ENCODE results near the gene ARVCF. TPM values are rescaled to one million over a fixed set of nuclear protein-coding genes. Genes with fewer than 3 reads are reported as not detected.

Gene ARVCF
- total and polyA plus RNA-seq, 9 of the 15 experiments (the other 6 are each of a cell fraction or from before 2014, with no cell fraction given), result 0.03 to 97.4 (median 15.6) TPM

DNA sequence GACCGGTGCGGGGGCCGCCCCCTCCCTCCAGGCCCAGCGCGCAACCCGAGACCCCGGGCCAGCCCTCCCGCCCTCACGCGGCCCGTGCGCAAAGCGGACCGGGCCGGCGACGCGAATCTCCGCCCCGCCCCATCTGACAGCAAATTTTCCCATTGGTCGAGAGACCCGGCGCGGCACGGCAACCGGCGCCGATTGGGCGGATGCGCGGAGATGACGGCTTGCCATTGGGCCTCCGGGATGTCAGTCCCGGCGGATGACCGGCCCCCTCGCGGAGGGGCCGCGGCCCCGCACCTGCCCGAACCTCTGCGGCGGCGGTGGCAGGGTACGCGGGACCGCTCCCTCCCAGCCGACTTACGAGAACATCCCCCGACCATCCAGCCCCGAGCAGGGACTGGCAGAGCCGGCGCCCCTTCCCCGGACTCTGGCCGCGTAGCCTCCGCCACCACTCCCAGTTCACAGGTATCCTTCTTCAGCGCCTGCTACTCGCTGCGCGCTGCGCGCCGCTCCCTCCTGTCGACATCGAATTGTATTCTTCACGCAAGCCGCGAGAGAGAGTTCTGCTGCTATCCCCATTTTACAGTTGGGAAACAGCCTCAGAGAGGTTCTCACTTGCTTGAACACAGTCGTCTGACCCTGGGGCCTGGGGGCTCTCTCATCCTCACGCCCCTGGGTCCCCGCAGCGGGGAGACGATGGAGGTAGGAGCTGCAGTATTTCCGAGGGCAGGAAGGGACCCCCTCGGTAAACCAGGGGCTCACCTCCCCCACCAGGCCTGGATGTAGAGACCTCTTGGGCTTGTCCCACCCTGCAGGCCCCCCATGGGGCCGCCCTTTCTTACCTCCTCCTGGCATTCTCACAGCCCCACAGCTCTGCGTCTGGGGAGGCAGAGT is at the start of gene ARVCF (continued):
- TF ChIP-seq, protein P1, sequence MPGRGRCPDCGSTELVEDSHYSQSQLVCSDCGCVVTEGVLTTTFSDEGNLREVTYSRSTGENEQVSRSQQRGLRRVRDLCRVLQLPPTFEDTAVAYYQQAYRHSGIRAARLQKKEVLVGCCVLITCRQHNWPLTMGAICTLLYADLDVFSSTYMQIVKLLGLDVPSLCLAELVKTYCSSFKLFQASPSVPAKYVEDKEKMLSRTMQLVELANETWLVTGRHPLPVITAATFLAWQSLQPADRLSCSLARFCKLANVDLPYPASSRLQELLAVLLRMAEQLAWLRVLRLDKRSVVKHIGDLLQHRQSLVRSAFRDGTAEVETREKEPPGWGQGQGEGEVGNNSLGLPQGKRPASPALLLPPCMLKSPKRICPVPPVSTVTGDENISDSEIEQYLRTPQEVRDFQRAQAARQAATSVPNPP (IDR thresholded peaks at IDR 0.05; ENCODE audit: borderline replicate concordance, insufficient read depth, insufficient read length), result no peak
- no peak for TF ChIP-seq ZNF785 (CRISPR knock-in tag; IDR thresholded peaks at IDR 0.05)
- peak; percentile 89 for TF ChIP-seq ZNF133 (CRISPR knock-in tag; IDR thresholded peaks at IDR 0.05)
- TF ChIP-seq DNMT1 (IDR thresholded peaks at IDR 0.05), result no peak
- TF ChIP-seq, protein P2, sequence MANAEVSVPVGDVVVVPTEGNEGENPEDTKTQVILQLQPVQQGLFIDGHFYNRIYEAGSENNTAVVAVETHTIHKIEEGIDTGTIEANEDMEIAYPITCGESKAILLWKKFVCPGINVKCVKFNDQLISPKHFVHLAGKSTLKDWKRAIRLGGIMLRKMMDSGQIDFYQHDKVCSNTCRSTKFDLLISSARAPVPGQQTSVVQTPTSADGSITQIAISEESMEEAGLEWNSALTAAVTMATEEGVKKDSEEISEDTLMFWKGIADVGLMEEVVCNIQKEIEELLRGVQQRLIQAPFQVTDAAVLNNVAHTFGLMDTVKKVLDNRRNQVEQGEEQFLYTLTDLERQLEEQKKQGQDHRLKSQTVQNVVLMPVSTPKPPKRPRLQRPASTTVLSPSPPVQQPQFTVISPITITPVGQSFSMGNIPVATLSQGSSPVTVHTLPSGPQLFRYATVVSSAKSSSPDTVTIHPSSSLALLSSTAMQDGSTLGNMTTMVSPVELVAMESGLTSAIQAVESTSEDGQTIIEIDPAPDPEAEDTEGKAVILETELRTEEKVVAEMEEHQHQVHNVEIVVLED (CRISPR knock-in tag; IDR thresholded peaks at IDR 0.05), result peak; percentile 73
- no peak for TF ChIP-seq NELFE (IDR thresholded peaks at IDR 0.05; ENCODE audit: insufficient read depth, insufficient read length)
- peak; percentile 94 for TF ChIP-seq ELF4 (CRISPR knock-in tag; IDR thresholded peaks at IDR 0.05)
- no peak for TF ChIP-seq CCAR2 (IDR thresholded peaks at IDR 0.05; ENCODE audit: low read depth, low read length)
- no peak for TF ChIP-seq NFYB (IDR thresholded peaks at IDR 0.05; ENCODE audit: extremely low read depth, insufficient read length)
- TF ChIP-seq, protein P3, sequence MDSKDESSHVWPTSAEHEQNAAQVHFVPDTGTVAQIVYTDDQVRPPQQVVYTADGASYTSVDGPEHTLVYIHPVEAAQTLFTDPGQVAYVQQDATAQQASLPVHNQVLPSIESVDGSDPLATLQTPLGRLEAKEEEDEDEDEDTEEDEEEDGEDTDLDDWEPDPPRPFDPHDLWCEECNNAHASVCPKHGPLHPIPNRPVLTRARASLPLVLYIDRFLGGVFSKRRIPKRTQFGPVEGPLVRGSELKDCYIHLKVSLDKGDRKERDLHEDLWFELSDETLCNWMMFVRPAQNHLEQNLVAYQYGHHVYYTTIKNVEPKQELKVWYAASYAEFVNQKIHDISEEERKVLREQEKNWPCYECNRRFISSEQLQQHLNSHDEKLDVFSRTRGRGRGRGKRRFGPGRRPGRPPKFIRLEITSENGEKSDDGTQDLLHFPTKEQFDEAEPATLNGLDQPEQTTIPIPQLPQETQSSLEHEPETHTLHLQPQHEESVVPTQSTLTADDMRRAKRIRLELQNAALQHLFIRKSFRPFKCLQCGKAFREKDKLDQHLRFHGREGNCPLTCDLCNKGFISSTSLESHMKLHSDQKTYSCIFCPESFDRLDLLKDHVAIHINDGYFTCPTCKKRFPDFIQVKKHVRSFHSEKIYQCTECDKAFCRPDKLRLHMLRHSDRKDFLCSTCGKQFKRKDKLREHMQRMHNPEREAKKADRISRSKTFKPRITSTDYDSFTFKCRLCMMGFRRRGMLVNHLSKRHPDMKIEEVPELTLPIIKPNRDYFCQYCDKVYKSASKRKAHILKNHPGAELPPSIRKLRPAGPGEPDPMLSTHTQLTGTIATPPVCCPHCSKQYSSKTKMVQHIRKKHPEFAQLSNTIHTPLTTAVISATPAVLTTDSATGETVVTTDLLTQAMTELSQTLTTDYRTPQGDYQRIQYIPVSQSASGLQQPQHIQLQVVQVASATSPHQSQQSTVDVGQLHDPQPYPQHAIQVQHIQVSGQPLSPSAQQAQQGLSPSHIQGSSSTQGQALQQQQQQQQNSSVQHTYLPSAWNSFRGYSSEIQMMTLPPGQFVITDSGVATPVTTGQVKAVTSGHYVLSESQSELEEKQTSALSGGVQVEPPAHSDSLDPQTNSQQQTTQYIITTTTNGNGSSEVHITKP (IDR thresholded peaks at IDR 0.05; ENCODE audit: partially characterized antibody), result no peak
- no peak for TF ChIP-seq HLTF (IDR thresholded peaks at IDR 0.05)
- TF ChIP-seq EP400 (IDR thresholded peaks at IDR 0.05), result no peak
- TF ChIP-seq MEIS2 (IDR thresholded peaks at IDR 0.05; ENCODE audit: partially characterized antibody), result no peak
- TF ChIP-seq, protein P4, sequence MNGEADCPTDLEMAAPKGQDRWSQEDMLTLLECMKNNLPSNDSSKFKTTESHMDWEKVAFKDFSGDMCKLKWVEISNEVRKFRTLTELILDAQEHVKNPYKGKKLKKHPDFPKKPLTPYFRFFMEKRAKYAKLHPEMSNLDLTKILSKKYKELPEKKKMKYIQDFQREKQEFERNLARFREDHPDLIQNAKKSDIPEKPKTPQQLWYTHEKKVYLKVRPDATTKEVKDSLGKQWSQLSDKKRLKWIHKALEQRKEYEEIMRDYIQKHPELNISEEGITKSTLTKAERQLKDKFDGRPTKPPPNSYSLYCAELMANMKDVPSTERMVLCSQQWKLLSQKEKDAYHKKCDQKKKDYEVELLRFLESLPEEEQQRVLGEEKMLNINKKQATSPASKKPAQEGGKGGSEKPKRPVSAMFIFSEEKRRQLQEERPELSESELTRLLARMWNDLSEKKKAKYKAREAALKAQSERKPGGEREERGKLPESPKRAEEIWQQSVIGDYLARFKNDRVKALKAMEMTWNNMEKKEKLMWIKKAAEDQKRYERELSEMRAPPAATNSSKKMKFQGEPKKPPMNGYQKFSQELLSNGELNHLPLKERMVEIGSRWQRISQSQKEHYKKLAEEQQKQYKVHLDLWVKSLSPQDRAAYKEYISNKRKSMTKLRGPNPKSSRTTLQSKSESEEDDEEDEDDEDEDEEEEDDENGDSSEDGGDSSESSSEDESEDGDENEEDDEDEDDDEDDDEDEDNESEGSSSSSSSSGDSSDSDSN (IDR thresholded peaks at IDR 0.05; ENCODE audit: borderline replicate concordance in 1 of 2, low read depth in 2 of 2, low read length in 2 of 2), result peak; percentile 63 to 92; a peak in 1 of 4 replicates
- TF ChIP-seq ZBTB8A (IDR thresholded peaks at IDR 0.05; ENCODE audit: partially characterized antibody), result no peak
- no peak for TF ChIP-seq CBX3 (IDR thresholded peaks at IDR 0.05; ENCODE audit: borderline replicate concordance in 1 of 2, low read length in 2 of 2)
- peak; percentile 92 for TF ChIP-seq BHLHE40 (IDR thresholded peaks at IDR 0.05; ENCODE audit: low read length)
- TF ChIP-seq SIX5 (IDR thresholded peaks at IDR 0.05; ENCODE audit: borderline replicate concordance in 1 of 2, insufficient read depth in 1 of 2, low read depth in 1 of 2, low read length in 2 of 2), result peak in 1 of 2 experiments; percentile 1; a peak in 1 of 4 replicates
- peak; percentile 56 for TF ChIP-seq HCFC1 (IDR thresholded peaks at IDR 0.05; ENCODE audit: low read depth, low read length)

Data from K562 (cell line).